ENCODE results near the gene PPFIA2. TPM values are rescaled to one million over a fixed set of nuclear protein-coding genes. Genes with fewer than 3 reads are reported as not detected.

The PPFIA2 gene
- total and polyA plus RNA-seq, 10 of the 15 experiments (the other 5 are each of a cell fraction or from before 2014, with no cell fraction given): 0.06 to 0.39 (median 0.18) TPM; not detected in 6

DNA sequence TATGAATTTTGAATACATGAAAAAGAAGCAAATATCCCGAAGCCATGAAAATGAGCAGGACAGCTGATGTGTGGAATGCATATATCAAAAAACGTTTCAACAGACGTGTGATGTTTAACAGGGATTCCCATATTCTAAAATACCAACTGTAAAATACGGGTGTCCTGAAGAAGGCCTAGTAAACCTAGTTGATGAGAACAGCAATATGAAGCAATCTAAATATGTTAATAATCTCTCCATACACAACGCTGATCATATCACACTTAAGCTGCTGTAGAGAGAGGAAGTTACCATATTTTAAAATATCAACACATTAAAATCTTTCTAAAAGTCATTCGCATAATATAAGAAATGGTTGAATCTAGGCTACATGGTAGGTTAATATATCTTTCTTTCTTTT lies 317.5 kb downstream of the PPFIA2 start:
- no peak overlapping the region for H3K9ac ChIP-seq (ENCODE audit: control insufficient read depth, insufficient read depth, low read length)
- ATAC-seq: no peak
- POLR2A ChIA-PET: no interaction called here
- H3K36me3 ChIP-seq (ENCODE audit: control insufficient read depth in 2 of 2, insufficient read depth in 2 of 2, low read length in 1 of 2): no peaks in the 10 kb centered on the region
- no peak overlapping the region for H3K27ac ChIP-seq (ENCODE audit: control insufficient read depth, insufficient read depth)
- in situ Hi-C loops (cut with MboI) (no loop called here), intact Hi-C loops (cut with micrococcal nuclease; ENCODE audit: unreplicated experiment) (no loop called here)
- H3K4me3 ChIP-seq: no peak overlapping the region
- WGBS (ENCODE audit: insufficient coverage, insufficient replicate concordance, low lambda C conversion rate, missing lambda C conversion rate): 31% methylated on average over 6 of the region's 6 CpGs
- H3K4me2 ChIP-seq (ENCODE audit: control insufficient read depth, insufficient read depth): no peak overlapping the region
- CTCF ChIA-PET: no interaction called here
- H4K20me1 ChIP-seq (ENCODE audit: control insufficient read depth, insufficient read depth): no peaks in the 10 kb centered on the region
- RAD21 ChIA-PET (ENCODE audit: unreplicated experiment): no interaction called here
- no peaks in the 10 kb centered on the region for H3K27me3 ChIP-seq (replicated peaks in 1 of 2; ENCODE audit: control insufficient read depth in 2 of 2, insufficient read depth in 2 of 2, low read length in 1 of 2)
- H3K9me3 ChIP-seq (replicated peaks; ENCODE audit: control insufficient read depth, insufficient read depth, low read length): no peaks in the 10 kb centered on the region
- H2AFZ ChIP-seq (ENCODE audit: control insufficient read depth, low read depth, low read length): no peak overlapping the region
- no peak for DNase-seq (ENCODE audit: low read depth, low spot score)
- SMC1A ChIA-PET (ENCODE audit: uncharacterized antibody, unreplicated experiment): no interaction called here
- H3K79me2 ChIP-seq (ENCODE audit: control insufficient read depth, insufficient read depth, low read length): no peaks in the 10 kb centered on the region
- H3K4me1 ChIP-seq (ENCODE audit: control insufficient read depth, insufficient read depth, low read length): no peaks in the 10 kb centered on the region
- no peak for FAIRE-seq
- BruUV-seq (replicated peaks): no TSS peak
- TF ChIP-seq SREBF1 (IDR thresholded peaks at IDR 0.05; ENCODE audit: low read length) (no peak), SMC3 (IDR thresholded peaks at IDR 0.05; ENCODE audit: borderline replicate concordance, low read length) (no peak), HDAC2 (IDR thresholded peaks at IDR 0.05) (no peak), ZNF24 (IDR thresholded peaks at IDR 0.05) (no peak), DPF2 (IDR thresholded peaks at IDR 0.05) (no peak), POLR2AphosphoS2 (IDR thresholded peaks at IDR 0.05; ENCODE audit: low read depth, low read length) (no peak), POLR2A (IDR thresholded peaks at IDR 0.05; ENCODE audit: low read depth, low read length) (no peak), CBX3 (IDR thresholded peaks at IDR 0.05; ENCODE audit: borderline replicate concordance, low read depth) (no peak)
- TF ChIP-seq, protein P1, sequence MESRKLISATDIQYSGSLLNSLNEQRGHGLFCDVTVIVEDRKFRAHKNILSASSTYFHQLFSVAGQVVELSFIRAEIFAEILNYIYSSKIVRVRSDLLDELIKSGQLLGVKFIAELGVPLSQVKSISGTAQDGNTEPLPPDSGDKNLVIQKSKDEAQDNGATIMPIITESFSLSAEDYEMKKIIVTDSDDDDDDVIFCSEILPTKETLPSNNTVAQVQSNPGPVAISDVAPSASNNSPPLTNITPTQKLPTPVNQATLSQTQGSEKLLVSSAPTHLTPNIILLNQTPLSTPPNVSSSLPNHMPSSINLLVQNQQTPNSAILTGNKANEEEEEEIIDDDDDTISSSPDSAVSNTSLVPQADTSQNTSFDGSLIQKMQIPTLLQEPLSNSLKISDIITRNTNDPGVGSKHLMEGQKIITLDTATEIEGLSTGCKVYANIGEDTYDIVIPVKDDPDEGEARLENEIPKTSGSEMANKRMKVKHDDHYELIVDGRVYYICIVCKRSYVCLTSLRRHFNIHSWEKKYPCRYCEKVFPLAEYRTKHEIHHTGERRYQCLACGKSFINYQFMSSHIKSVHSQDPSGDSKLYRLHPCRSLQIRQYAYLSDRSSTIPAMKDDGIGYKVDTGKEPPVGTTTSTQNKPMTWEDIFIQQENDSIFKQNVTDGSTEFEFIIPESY (IDR thresholded peaks at IDR 0.05): no peak
- TF ChIP-seq, protein P2, sequence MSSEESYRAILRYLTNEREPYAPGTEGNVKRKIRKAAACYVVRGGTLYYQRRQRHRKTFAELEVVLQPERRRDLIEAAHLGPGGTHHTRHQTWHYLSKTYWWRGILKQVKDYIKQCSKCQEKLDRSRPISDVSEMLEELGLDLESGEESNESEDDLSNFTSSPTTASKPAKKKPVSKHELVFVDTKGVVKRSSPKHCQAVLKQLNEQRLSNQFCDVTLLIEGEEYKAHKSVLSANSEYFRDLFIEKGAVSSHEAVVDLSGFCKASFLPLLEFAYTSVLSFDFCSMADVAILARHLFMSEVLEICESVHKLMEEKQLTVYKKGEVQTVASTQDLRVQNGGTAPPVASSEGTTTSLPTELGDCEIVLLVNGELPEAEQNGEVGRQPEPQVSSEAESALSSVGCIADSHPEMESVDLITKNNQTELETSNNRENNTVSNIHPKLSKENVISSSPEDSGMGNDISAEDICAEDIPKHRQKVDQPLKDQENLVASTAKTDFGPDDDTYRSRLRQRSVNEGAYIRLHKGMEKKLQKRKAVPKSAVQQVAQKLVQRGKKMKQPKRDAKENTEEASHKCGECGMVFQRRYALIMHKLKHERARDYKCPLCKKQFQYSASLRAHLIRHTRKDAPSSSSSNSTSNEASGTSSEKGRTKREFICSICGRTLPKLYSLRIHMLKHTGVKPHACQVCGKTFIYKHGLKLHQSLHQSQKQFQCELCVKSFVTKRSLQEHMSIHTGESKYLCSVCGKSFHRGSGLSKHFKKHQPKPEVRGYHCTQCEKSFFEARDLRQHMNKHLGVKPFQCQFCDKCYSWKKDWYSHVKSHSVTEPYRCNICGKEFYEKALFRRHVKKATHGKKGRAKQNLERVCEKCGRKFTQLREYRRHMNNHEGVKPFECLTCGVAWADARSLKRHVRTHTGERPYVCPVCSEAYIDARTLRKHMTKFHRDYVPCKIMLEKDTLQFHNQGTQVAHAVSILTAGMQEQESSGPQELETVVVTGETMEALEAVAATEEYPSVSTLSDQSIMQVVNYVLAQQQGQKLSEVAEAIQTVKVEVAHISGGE (CRISPR knock-in tag; IDR thresholded peaks at IDR 0.05): no peak
- TF ChIP-seq, protein P3, sequence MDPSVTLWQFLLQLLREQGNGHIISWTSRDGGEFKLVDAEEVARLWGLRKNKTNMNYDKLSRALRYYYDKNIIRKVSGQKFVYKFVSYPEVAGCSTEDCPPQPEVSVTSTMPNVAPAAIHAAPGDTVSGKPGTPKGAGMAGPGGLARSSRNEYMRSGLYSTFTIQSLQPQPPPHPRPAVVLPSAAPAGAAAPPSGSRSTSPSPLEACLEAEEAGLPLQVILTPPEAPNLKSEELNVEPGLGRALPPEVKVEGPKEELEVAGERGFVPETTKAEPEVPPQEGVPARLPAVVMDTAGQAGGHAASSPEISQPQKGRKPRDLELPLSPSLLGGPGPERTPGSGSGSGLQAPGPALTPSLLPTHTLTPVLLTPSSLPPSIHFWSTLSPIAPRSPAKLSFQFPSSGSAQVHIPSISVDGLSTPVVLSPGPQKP (IDR thresholded peaks at IDR 0.05; ENCODE audit: low read depth, low read length): no peak
- TF ChIP-seq, protein P4, sequence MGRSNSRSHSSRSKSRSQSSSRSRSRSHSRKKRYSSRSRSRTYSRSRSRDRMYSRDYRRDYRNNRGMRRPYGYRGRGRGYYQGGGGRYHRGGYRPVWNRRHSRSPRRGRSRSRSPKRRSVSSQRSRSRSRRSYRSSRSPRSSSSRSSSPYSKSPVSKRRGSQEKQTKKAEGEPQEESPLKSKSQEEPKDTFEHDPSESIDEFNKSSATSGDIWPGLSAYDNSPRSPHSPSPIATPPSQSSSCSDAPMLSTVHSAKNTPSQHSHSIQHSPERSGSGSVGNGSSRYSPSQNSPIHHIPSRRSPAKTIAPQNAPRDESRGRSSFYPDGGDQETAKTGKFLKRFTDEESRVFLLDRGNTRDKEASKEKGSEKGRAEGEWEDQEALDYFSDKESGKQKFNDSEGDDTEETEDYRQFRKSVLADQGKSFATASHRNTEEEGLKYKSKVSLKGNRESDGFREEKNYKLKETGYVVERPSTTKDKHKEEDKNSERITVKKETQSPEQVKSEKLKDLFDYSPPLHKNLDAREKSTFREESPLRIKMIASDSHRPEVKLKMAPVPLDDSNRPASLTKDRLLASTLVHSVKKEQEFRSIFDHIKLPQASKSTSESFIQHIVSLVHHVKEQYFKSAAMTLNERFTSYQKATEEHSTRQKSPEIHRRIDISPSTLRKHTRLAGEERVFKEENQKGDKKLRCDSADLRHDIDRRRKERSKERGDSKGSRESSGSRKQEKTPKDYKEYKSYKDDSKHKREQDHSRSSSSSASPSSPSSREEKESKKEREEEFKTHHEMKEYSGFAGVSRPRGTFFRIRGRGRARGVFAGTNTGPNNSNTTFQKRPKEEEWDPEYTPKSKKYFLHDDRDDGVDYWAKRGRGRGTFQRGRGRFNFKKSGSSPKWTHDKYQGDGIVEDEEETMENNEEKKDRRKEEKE (IDR thresholded peaks at IDR 0.05): no peak

Data from GM12878 (cell line).